GM21381 (cell line): ENCODE measurements around the gene ACER2.

ENCODE experiments used
- ATAC-seq: cut with Tn5 transposase; IDR thresholded peaks from one replicate; pipeline ENCODE4 v1.9.1; 2021; ENCODE audit warnings: mild to moderate bottlenecking, moderate library complexity; ENCODE audit not compliant: unreplicated experiment

Gene ACER2

GRCh38 chr9:19451240-19452087, 42.7 kb downstream of the ACER2 start:
- ATAC-seq = peak; percentile 93

- ATAC-seq = no peak
Measured at GRCh38 chr9:19456426-19456825, 47.6 kb downstream of the ACER2 start.

DNA sequence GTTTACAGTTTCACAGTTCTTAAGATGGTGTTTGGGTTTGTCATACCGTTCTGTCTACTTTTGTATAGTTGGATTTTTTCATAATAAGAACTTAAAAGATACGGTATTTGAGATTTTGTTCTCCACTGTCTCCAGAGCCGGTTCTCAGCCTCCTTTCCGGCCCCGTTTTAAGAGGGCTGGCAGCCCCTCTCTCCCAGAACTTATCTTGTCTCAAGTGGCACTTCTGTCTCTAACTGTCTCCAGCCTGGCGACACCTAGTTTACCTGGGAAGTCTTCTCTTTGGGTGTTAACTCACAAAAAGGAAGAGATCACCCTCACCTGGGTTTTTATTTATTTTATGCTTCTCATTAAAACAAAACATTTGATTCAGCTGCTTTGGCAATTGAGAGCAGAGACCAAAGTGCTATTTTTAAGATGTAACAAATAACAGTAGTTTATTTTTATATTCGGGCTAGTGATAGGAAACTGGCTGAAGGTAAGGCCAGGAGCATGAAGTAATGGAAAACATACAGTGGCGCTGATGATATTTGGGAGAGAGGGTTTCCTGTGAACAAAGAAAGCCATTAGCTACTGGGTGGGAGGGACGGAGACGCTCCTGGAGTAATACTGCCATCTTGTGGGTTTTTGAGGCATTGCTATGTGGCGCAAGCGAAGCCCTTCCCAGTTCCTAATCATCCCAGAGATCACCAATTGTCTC, 48.3 kb downstream of the ACER2 start:
- ATAC-seq = peak; percentile 85

DNA sequence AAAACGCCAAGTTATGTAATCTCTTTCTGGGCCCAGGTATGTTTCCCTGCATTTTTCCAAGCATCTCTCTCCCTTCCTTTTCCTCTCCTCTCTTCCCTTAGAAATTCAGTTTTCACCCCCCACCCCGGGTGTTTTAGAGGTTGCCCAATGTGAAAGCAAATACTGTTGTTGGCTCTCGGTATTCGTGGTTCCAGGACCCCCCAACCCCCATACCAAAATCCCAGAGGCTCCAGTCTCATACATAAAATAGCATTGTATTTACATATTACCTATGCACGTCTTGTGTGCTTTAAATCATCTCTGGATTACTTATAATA, 48.8 kb downstream of the ACER2 start:
- peak; percentile 3 for ATAC-seq

GRCh38 chr9:19460243-19460642, 51.4 kb downstream of the ACER2 start:
- no peak for ATAC-seq

GRCh38 chr9:19461135-19461534, 52.3 kb downstream of the ACER2 start:
- no peak for ATAC-seq

- no peak for ATAC-seq
Measured at GRCh38 chr9:19464061-19464763, 55.4 kb downstream of the ACER2 start.

GRCh38 chr9:19464764-19465585, 56.2 kb downstream of the ACER2 start:
- ATAC-seq = peak; percentile 91

GRCh38 chr9:19465586-19466279, 56.9 kb downstream of the ACER2 start:
- no peak for ATAC-seq

DNA sequence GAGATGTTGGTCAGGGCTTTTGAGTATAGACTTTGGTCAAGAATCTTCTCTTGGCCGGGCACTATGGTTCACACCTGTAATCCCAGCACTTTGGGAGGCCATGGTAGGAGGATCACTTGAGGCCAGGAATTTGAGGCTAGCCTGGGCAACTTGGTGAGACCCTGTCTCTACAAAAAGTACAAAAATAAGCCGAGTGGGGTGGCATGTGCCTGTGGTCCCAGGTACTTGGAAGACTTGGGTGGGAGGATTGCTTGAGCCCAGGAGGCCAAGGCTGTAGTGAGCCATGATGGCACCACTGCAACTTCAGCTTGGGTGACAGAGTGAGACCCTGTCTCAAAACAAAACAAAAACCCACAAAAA, 57.5 kb downstream of the ACER2 start:
- no peak for ATAC-seq

GRCh38 chr9:19469271-19469670, 60.5 kb downstream of the ACER2 start:
- no peak for ATAC-seq

DNA sequence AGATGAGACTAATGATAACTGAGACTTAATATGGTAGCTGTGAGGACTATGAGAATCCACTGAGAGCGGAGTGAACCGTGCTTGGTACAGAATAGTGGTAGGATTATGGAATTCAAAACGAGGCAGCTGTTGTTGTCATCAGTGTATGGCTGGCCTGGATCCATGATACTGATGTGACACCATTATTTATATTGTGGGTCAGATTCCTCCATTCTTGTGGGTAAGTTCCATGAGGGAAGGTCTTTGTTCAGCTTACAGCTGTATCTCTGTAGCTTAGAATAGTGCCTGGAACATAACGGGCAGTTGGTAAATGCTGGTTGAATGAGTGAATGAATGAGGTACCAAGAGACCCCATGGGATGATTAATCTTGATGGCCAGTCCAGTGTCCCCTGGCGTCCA, 61.8 kb downstream of the ACER2 start:
- no peak for ATAC-seq

DNA sequence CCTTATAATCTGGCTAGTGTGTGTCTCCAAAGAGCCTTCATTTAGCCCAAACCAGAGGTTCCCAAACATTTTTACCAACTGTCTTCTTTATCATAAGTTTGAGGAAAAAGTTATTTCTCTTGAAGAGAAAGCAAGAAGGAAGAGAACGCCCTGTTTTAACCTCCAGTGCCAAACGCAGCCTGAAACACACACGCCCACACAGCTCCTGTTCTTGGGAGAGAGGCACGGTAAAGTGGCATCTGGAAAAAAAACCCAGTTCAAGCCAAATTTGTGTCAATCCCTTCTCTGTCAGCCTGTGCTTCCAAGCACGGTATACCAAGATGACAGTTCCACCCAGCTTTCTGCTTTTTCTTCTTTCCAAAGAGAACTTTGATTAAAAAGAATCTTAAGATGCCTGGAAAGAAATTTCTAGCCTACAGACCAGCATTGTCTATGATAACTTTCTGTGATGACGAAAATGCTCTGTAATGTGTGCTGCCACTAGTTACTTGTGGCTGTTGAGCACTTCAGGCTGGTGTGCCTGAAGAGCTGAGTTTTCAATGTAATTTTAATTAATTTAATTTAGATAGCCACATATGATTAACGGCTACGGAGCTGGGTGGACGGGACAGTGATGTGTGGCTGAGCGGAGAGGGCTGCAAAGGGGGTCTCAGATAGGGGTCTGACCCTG, 62.3 kb downstream of the ACER2 start:
- no peak for ATAC-seq

DNA sequence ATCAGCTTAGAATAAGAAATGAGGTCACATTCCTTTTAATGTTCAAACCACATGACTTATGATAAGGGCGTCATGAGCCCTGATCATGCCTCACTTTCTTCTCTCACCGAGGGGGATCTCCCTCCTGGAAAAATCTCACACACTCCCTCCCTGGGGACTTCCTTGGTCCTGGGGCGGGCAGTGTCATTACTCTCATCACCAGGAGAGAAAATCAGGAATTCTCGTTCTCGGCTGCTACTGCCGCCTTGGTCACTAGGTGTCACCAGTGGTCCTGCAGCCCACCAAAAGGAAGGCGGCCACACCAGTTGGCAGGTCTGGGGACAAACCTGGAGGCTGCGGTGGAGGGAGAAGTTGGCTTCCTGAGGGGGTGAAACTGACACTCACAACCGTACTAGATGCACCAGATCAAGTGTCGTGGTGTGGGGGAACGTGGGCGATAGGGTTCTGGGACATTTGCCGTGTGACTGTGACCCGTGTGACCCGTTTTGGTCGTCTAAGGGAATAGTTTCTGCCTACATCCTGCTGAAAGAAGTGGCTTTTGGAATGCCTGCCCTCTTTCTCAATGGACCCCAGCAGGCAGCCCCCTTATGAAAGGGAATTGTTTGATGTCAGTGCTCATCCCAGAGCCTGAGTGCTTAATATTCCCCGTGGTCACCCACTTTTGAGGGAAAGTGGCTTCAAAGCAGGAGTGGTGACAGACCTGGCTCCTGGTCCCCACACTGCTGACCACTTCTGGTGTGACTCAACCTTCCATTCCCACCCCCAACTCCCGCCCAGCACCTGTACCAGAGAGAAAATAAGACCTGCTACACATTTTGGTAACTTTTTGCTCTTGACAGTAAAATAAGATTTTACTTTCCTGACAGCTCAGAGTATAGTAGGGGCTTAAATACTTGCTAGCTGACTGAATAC, 63.2 kb downstream of the ACER2 start:
- ATAC-seq = peak; percentile 64

DNA sequence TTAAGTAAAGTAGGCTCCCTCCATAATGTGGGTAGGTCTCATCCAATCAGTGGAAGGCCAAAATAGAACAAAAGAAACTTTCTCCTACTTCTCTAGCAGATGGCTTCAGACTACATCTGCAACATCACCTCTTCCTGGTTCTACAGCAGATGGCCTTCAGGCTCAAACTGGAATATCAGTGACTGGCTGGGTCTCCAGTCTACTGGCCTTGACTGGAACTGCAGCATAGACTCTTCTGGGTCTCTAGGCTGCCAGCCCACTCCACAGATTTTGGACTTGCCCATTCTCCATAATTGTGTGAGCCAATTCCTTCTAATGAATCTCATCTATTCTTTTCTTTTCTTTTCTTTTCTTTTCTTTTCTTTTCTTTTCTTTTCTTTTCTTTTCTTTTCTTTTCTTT, 64.8 kb downstream of the ACER2 start:
- ATAC-seq = no peak

DNA sequence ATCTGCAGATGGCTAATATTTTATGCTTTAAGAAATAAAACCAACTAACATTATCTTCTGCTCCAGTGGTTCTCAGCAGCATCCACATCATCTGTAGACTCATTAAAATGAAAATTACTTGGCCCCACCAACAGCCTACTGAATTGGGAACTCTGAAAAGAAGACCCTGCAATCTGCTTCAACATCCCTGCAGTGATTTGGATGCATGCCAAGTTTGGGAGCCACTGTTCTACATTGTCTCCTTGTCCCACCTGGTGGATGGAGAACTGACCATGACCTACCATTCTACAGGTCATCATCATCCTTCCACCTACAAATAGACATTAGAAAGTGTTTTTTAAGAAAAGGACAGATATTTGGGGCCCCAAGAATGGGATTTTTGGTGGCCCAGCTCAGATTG, 71.1 kb downstream of the ACER2 start:
- no peak for ATAC-seq

DNA sequence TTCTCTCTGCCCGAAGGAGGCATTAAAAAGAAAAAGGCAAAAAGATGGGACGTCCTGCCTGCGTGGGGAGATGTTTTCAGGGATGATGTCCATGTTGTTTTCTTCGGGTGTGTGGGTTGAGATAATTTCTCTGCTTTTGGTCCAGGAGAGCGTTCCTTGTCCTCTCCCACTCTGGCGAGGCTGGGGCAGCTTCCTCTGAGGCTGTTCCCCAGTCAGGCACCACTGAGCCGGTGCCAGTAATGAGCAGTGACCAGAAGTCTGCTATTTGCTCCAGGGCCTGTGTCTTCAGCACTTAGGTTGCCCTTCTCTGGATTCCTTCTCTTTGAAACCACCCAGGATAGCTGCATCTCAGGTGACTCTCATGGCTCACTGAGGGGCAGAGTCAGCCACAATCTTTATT, 71.5 kb downstream of the ACER2 start:
- ATAC-seq = no peak

DNA sequence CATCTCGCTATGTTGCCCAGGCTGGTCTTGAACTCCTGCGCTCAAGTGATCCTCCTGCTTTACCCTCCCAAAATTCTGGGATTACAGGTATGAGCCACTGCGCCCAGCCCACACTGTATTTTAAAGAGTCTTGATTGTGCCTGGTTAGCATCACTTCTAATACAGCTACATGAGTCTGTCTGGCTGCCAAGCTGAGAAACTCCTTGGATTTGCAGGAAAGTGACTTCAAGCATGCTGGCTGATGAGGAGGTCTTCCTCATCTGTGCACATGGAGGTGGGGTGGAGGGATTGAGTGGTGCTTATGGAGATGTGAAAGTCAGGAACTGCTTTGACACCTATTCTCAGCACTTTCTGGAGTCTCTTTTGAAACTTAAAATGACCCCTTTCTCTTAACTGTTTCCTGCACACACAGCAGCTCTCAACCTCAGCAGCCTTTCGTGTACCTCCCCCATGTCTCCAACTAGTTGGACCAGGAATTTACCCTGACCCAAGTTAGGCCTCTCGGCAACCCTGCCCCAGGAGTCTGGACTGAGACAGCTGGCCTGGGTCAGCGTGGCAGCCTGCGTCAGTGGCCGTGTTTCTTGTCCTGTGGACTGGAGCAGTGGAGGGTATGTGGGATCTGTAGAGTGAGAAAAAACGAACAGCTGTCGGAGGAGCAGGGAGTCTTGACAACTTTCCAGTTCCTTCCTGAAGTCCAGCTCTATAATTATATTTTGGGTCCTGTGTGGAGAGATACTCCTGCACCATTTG, 72.5 kb downstream of the ACER2 start:
- no peak for ATAC-seq
